Fibroblast of the aortic adventitia (primary cell): ENCODE measurements around the gene IRGC. TPM values are rescaled to one million over a fixed set of nuclear protein-coding genes. Genes with fewer than 3 reads are reported as not detected.

Source experiments
- DNase-seq: peaks from one replicate; pipeline ENCODE4 v3.0.0-alpha.2; 2010; ENCODE audit warnings: low read depth
- H3K4me3 ChIP-seq: 2 replicates; pipeline ENCODE4 v1.5.1; 2011; ENCODE audit warnings: low read depth, mild to moderate bottlenecking, control low read depth, low read length, moderate library complexity
- total RNA-seq: library from RNA; depleted of rRNA; stranded (reverse); fragments of >200 nt; gene quantifications from 2 replicates; pipeline ENCODE4 v1.2.3, GENCODE V29; 2012; ENCODE audit warnings: low replicate concordance
- TF ChIP-seq, protein P1 (sequence below): IDR thresholded peaks from 2 replicates; pipeline ENCODE4 v1.5.1; 2011; ENCODE audit warnings: mild to moderate bottlenecking, low read length, control low read depth, inconsistent platforms; ENCODE audit not compliant: insufficient read depth

IRGC gene
- total RNA-seq, 1 donor = not detected

DNA sequence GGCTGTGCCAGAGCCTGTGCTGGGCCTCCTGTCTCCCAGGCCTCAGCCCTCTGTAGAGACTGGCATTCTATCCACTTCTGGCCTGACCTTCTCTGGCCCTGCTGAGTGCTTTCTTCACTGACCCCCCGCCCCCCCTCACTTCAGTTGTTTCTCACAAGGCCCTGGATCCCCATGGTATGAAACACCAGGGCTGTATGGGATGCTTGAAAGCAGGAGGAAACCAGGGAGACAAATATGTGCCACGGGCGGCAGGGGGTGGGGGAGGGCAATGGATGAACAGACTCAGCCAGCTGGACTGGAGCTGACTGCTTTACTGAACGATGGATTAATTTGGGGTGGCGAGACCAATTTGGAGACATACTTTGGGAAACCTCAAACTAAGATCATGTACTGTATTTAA is 14.0 kb downstream of the IRGC start:
- H3K4me3 ChIP-seq = no peak overlapping the region
- no peak for DNase-seq
- TF ChIP-seq, protein P1, sequence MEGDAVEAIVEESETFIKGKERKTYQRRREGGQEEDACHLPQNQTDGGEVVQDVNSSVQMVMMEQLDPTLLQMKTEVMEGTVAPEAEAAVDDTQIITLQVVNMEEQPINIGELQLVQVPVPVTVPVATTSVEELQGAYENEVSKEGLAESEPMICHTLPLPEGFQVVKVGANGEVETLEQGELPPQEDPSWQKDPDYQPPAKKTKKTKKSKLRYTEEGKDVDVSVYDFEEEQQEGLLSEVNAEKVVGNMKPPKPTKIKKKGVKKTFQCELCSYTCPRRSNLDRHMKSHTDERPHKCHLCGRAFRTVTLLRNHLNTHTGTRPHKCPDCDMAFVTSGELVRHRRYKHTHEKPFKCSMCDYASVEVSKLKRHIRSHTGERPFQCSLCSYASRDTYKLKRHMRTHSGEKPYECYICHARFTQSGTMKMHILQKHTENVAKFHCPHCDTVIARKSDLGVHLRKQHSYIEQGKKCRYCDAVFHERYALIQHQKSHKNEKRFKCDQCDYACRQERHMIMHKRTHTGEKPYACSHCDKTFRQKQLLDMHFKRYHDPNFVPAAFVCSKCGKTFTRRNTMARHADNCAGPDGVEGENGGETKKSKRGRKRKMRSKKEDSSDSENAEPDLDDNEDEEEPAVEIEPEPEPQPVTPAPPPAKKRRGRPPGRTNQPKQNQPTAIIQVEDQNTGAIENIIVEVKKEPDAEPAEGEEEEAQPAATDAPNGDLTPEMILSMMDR = no peak

DNA sequence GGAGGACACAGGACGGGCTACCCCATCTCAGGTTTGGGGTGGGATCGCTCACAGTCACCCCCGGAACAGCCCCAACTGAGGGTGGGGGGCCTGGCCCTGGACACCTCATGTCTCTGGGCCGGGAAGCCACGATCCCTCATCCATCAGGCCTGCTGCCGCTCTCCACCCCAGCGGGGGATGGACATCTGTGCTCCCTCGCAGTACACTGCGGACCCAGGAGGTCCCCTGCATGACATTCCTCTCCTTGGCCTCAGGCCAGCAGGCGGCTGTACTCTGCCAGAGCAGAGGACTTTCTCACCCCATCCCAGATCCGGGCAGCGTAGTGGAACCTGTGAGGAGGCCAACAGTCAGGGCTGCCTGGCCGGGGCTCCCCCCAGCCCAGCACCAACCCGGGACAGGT is 15.5 kb downstream of the IRGC start:
- no peak for DNase-seq
- H3K4me3 ChIP-seq = no peak overlapping the region
- TF ChIP-seq, protein P1 = no peak

GRCh38 chr19:43731846-43732245 is 16.0 kb downstream of the IRGC start:
- H3K4me3 ChIP-seq = no peak overlapping the region
- TF ChIP-seq, protein P1 = no peak
- no peak for DNase-seq

GRCh38 chr19:43735013-43735412 is 19.1 kb downstream of the IRGC start:
- H3K4me3 ChIP-seq = no peak overlapping the region
- no peak for DNase-seq
- TF ChIP-seq, protein P1 = no peak

GRCh38 chr19:43735957-43736356 is 20.1 kb downstream of the IRGC start:
- no peak overlapping the region for H3K4me3 ChIP-seq
- TF ChIP-seq, protein P1 = no peak
- no peak for DNase-seq

DNA sequence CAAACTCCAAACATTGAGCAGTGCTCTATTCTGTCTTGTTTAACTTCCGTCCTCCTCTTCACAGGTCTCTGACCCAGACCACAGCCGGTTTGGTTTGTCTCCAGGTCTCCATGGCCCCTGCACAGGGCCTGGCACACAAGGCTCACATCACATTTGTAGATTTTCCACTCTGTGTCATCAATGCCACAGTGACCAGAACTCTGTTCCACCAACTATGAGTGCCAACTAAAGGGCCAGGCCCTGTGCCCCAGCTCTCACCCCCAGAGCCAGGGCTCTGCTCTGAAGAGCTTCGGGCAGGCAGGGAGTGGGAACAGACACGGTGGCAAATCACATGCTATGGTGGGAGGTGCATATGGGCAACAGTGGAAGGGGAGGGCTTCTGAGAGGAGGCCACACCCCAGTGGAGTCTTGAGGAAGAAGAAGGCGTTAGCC is 22.9 kb downstream of the IRGC start:
- TF ChIP-seq, protein P1 = no peak
- peak; percentile 33 for DNase-seq
- H3K4me3 ChIP-seq = no peak overlapping the region

DNA sequence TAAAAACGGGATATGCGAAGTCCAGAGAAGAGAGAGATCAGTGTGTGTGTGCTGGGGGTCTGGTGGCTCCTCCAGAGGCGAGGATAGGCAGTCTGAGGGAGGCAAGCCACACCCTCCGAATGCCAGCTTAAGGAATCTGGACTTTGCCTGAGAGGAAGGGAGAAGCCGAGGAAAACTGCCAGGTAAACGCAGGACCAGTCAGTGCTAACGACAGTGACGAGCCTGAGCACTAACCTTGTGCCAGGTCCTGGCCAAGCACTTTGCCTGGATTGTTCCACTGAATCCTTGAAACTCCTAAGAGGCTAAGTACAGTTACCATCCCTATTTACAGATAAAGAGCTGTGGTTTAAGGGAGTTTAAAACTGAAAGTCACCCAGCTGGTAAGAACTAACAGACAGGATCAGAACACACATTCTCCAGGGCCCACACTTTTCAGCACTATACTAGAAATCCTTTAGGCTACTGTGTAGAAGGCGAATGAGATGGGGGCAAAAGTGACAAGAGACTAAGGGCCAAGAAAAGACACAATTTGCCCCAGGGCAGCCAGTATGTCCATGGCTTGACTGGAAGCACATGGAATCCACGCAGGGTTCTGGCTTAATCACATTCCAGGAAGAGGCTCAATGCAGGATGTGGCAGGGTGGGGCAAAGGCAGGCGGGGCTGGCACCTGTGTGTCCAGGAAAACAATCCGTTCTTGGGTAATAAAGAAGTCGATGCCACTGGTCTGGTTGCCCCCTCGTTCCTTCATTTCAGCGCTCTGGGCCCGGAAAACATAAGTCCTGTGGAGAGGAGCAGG is 23.8 kb downstream of the IRGC start:
- H3K4me3 ChIP-seq = no peak overlapping the region
- no peak for DNase-seq
- TF ChIP-seq, protein P1 = no peak
